HG03457 (cell line): ENCODE results near the gene PYGB.
"Not testable (repeated sequence)": the region's sequence is repeated elsewhere in the genome, so short reads cannot be mapped to it uniquely, and the experiment has no call there.

Experiments used
- ATAC-seq: cut with Tn5 transposase; IDR thresholded peaks from one replicate; pipeline ENCODE4 v1.9.1; 2021; ENCODE audit warnings: moderate number of reproducible peaks; ENCODE audit not compliant: unreplicated experiment

PYGB gene

GRCh38 chr20:25247518-25247955 is 348 bp upstream of the PYGB start:
- no peak for ATAC-seq

DNA sequence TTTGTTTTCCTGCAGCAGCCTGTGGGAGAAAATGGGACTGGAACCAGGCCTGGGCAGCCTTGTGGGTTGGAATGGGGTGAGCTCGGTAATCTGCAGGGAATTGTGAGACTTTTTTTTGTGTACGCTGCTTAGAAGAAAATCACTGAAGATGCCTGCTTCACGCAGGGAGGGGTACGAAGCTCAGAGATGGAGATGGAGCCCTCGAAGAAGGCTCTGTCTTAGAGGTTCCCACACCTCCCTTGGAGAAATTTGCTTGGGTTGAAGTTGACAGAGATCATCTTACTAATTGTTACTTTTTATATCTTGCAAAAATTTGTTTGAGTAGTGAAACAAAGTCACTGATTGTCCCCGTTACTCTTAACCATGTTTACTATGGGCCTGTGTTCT is 894 bp downstream of the PYGB start:
- ATAC-seq = peak; percentile 1

DNA sequence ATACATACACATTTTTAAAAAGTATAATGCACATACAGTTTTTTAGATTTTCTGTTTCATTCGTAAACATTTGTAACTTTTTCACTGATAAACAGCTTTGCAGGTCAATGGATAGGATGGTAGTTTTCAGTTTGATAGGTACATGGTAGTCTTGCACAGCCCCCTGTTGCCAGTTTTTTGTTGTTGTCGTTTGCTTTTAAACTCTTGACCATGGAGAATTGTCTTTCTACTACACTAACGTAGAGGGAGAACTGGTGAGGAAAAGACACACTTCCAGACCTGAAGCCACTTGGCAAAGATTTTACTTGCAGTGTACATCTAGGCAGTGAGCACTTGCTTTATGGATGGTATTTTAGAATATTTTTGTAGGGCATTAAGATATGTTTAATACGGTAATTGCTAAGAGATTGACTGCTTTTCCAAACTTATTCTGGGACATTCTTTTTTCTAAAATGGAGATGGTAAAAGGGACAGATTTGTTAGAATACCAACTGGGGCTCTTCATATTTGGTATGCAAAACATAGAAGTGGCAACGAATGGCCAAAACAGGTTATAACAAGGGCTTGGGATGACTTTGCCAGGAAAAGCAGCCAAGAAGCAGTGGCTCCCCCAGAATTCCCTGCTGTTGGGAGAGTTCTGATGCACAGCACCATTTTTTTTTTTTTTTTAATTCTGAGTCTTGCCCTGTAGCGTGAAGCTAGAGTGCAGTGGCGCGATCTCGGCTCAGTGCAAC is 1.5 kb downstream of the PYGB start:
- no peak for ATAC-seq

GRCh38 chr20:25250508-25250907 is 2.6 kb downstream of the PYGB start:
- no peak for ATAC-seq

- ATAC-seq = no peak
Measured at GRCh38 chr20:25251019-25251418, 3.1 kb downstream of the PYGB start.

DNA sequence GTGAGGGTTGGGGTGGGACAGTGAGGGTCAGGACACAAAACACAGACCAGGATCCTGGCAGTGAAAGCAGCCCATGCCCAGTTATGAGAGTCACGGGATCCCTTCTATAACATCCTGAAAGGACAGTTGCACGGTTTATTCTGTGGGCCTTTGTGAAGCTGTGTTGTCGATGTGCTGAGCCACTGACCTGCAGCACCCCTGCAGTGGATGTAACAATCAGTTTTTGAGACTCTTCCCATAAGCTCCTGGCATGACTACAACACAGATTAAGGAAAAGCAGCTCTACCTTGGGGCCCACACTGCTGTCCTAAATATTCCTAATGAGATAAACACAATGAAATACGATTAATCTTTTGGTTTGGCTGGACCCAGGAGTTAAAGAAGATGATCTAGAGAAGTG is 3.7 kb downstream of the PYGB start:
- ATAC-seq = no peak

GRCh38 chr20:25252230-25252651 is 4.4 kb downstream of the PYGB start:
- no peak for ATAC-seq

- ATAC-seq = no peak
Measured at GRCh38 chr20:25252686-25253421, 5.0 kb downstream of the PYGB start.

DNA sequence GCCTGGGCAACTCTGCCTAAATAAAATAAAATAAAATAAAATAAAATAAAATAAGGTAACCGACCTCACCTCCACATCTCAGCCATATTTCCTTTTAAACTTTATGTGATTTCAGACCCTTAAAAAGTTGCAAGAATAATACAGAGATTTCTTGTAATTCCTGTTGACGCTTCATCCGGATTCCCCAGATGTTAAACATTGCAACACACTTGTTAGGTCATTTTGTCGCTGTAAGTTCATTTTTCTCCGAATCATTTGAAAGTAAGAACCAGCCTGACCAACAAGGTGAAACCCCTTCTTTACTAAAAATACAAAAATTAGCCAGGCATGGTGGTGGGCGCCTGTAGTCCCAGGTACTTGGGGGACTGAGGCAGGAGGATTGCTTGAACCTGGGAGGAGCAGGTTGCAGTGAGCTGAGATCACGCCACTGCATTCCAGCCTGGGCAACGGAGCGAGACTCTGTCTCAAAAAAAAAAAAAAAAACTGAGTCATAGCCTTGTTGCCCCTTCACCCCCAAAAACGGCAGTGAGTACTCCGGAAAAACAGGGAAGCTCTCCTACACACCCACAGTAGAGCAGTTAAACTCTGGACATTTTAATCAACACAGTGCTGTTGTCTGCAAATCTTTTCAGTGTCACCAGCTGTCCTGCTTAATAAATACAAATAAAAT is 5.9 kb downstream of the PYGB start:
- ATAC-seq = no peak

GRCh38 chr20:25254571-25254970 is 6.7 kb downstream of the PYGB start:
- no peak for ATAC-seq

DNA sequence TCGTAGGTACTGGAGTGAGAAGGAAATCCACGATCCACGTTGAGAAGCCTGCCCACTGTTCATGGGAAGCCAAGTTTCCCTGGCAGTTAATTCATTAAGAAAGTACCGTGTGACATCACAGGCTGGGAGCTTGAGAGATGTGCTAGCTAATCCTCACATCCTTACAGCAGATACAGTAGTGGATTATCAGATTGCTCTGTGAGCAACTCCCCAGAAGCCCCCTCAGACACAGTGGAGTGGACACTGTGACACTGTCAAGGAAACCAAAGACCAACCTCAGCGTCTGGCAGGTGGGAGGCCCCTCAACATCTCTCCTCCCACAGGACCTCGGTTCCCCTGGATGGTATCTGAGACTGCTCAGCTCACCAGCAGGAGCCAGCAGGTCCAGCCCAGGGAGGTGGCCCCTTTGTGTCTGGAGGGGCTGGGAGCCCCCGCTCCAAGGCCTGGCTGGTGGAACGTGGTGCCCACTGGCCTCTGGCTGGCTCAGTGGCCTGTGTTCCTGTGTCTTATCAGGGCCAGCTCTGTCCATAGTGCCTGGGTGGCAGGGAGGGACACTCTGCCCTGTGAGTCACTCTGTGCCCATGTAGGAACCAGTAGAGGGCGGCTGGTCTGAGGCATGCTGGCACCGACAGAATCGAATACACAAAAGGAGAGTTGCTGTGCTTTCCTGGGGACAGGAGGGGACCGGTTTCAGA is 7.2 kb downstream of the PYGB start:
- ATAC-seq = no peak

GRCh38 chr20:25256226-25256859 is 8.5 kb downstream of the PYGB start:
- ATAC-seq = no peak

DNA sequence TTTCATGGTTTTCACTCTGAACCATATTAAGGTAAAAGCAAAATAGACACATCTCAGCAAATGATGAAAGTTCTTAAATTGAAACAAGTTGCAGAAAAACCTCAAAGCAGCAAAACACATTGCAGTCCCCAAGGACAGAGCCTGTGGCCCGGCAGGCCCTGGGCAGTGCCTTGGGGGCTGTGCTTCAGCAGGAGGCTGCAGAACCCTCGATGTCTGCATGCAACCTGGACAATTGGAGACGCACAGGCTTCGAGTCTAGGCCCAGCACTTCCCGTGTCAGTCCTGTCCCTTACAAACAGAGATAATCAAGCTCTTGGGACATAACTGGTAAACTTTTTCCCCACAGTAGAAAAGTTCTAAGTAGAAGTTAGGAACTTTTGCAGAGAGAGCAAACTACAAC is 9.2 kb downstream of the PYGB start:
- ATAC-seq = no peak

DNA sequence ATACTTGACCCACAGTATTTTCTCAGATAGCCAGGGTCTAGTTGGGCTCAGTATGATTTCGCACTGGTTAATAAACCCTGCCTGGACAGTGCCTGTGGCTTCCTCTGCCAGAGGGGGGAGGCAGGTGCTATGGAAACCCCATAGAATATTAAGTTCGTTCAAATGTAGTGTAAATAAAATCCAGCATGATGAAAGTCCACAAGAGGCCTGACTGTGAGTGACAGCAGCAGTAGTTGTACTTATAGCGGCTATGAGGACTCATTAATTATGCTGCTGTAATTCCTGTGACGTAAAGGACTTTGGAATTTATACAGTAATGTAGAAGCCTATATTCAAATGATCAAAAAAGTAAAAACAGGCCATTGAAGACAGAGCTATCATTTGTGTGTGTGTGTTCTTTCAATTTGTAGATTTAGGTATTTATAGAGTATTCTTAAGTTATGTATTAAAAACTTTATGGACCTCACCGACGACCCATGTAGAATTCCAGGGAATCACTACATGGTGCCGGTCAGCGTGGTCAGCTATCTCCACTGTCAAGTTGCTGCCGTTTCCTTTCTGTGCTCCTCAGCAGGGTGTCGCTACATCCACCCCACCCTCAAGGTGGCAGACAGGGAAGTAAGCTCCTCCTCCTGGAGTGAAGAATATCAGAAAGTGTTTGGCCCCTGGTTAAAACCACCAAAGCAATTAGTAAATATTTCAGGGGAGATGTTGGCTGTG is 10.0 kb downstream of the PYGB start:
- ATAC-seq = no peak

DNA sequence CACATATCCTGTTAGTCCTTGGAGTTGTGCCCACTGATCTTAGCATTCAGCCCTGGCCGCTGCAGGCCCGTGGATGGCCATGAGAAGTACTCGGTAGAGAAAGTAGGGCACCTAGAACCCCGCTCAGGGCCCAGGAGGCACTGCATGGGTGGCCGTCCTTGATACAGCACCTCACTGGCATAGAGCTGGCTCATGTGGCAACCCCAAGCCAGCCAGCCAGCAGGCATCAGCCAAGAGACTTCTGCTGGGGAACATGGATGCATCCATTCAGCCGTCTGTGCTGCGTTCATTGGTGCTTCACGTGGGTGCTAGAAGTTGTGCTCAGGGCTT is 10.6 kb downstream of the PYGB start:
- ATAC-seq = no peak

DNA sequence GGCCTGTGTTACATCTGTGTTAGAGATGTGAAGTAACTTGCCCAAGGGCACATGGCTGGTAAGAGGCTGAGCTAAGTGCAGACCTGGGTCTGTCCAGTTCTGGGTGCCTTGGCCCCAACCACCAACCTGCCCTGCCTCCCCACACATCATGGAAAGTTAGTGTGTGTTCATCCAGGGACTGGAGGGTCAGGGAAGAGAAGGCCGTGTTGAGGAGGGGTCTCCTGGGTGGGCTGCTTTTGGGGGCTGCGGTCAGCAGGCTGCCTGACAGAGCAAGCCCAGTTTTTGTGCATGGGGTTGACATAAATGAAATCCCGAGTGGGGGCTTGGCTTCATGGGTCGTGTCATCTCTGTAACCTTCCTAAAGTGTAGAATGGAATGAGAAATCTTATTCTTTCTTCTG is 10.9 kb downstream of the PYGB start:
- no peak for ATAC-seq

GRCh38 chr20:25259358-25259757 is 11.5 kb downstream of the PYGB start:
- no peak for ATAC-seq

DNA sequence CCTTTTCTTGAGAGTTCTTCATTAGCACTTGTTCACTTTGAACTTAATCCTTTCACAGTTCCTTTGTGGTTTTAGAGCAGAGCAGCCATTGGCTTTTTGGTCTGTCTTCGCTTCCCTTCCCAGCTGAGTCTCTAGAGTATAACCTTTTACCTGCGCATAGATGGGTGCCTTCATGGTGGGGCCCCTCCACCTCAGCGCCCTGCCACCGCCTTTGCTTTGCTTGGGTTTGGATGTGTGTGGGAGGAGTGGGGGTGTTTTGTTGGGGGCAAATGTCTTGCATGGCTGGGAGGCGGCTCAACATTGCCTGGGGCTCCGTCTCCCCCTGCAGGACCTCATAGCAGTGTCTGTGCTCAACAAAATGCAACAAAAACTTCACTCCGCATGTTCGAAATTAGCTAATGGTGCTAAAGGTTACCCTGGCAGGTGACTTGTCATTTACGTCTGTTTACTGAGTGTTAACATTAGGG is 11.9 kb downstream of the PYGB start:
- no peak for ATAC-seq

DNA sequence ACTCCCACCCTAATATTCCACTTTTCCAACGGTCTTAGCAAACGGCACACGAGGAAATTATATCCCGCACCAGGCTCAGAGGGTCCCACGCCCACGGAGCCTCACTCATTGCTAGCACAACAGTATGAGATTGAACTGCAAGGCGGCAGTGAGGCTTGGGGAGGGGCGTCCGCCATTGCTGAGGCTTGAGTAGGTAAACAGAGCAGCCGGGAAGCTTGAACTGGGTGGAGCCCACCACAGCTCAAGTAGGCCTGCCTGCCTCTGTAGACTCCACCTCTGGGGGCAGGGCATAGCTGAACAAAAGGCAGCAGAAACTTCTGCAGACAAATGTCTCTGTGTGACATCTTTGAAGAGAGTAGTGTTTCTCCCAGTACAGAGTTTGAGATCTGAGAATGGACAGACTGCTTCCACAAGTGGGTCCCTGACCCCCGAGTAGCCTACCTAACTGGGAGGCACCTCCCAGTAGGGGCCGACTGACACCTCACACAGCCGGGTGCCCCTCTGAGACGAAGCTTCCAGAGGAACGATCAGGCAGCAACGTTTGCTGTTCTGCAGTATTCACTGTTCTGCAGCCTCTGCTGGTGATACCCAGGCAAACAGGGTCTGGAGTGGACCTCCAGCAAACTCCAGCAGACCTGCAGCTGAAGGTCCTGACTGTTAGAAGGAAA is 13.0 kb downstream of the PYGB start:
- not testable (repeated sequence) for ATAC-seq
